ENCODE data around the gene VRK1.

VRK1 gene

GRCh38 chr14:96792591-96792990, 4.6 kb upstream of the VRK1 start:
- no peak for DNase-seq

- DNase-seq: no peak
Measured at GRCh38 chr14:96793547-96793946, 3.6 kb upstream of the VRK1 start.

- DNase-seq: no peak
Measured at GRCh38 chr14:96795109-96795828, 1.9 kb upstream of the VRK1 start.

GRCh38 chr14:96797582-96798349, 584 bp downstream of the VRK1 start:
- peak in 1 of 2 donors; percentile 6 for DNase-seq

GRCh38 chr14:96798956-96799355, 1.8 kb downstream of the VRK1 start:
- no peak for DNase-seq

GRCh38 chr14:96799489-96800054, 2.4 kb downstream of the VRK1 start:
- DNase-seq: no peak

- no peak for DNase-seq
Measured at GRCh38 chr14:96801931-96802330, 4.7 kb downstream of the VRK1 start.

- DNase-seq: no peak
Measured at GRCh38 chr14:96802963-96803362, 5.8 kb downstream of the VRK1 start.

- DNase-seq: no peak
Measured at GRCh38 chr14:96803958-96804357, 6.8 kb downstream of the VRK1 start.

GRCh38 chr14:96804895-96805294, 7.7 kb downstream of the VRK1 start:
- no peak for DNase-seq

GRCh38 chr14:96805956-96806355, 8.8 kb downstream of the VRK1 start:
- DNase-seq: no peak

- no peak for DNase-seq
Measured at GRCh38 chr14:96806836-96807235, 9.7 kb downstream of the VRK1 start.

- no peak for DNase-seq
Measured at GRCh38 chr14:96808619-96809406, 11.6 kb downstream of the VRK1 start.

GRCh38 chr14:96811265-96811664, 14.1 kb downstream of the VRK1 start:
- DNase-seq: no peak

- no peak for DNase-seq
Measured at GRCh38 chr14:96811985-96812667, 14.9 kb downstream of the VRK1 start.

- no peak for DNase-seq
Measured at GRCh38 chr14:96816281-96816680, 19.1 kb downstream of the VRK1 start.

GRCh38 chr14:96817750-96818666, 20.8 kb downstream of the VRK1 start:
- DNase-seq: no peak

GRCh38 chr14:96821501-96821900, 24.3 kb downstream of the VRK1 start:
- no peak for DNase-seq

GRCh38 chr14:96823652-96824051, 26.5 kb downstream of the VRK1 start:
- DNase-seq: no peak

GRCh38 chr14:96824283-96824682, 27.1 kb downstream of the VRK1 start:
- no peak for DNase-seq

- no peak for DNase-seq
Measured at GRCh38 chr14:96826818-96827217, 29.6 kb downstream of the VRK1 start.

GRCh38 chr14:96827290-96827689, 30.1 kb downstream of the VRK1 start:
- DNase-seq: no peak

Measured in activated CD4-positive, alpha-beta T cell treated with anti-CD3 and anti-CD28 coated beads for 4 hours (primary cell).